Esophagus muscularis mucosa (tissue), 4 donors: Measurements from ENCODE around the gene PASK. TPM values are rescaled to one million over a fixed set of nuclear protein-coding genes. Genes with fewer than 3 reads are reported as not detected.

ENCODE experiments used
- DNase-seq: peaks from one replicate; pipeline ENCODE4 v3.0.0-alpha.2; 2017; ENCODE audit errors: extremely low spot score
- H3K27ac ChIP-seq, 4 donors: fragments of 200-600 bp; sonication (generic); replicated peaks in 1 of 4; 1 replicate in 3 of 4; 2 replicates in 1 of 4; pipeline ENCODE4 v1.5.1; 2016 to 2019; ENCODE audit warnings: mild to moderate bottlenecking in 1 of 4
- H3K27me3 ChIP-seq, 4 donors: fragments of 200-600 bp; sonication (generic); one replicate each; pipeline versions ENCODE4 v1.5.1 to v1.6.0; 2016 to 2019
- H3K36me3 ChIP-seq, 4 donors: fragments of 200-600 bp; sonication (generic); one replicate each; pipeline ENCODE4 v1.5.1; 2016 to 2019
- H3K4me1 ChIP-seq, 4 donors: fragments of 200-600 bp; sonication (generic); one replicate each; pipeline ENCODE4 v1.5.1; 2016 to 2019
- H3K4me3 ChIP-seq, 4 donors: fragments of 200-600 bp; sonication (generic); 1 replicate in 2 of 4; 2 replicates in 2 of 4; pipeline ENCODE4 v1.5.1; 2016 to 2019; ENCODE audit warnings: mild to moderate bottlenecking in 4 of 4, moderate library complexity in 1 of 4
- H3K9me3 ChIP-seq, 4 donors: fragments of 200-600 bp; sonication (generic); 1 replicate in 3 of 4; 2 replicates in 1 of 4; pipeline ENCODE4 v1.5.1; 2016 to 2019
- EP300 ChIP-seq: sonication (generic); formaldehyde crosslinking; IDR thresholded peaks from one replicate; pipeline ENCODE4 v1.6.1; 2017; ENCODE audit warnings: antibody characterized with exemption
- POLR2A ChIP-seq: fragments of 450-650 bp; IDR thresholded peaks from one replicate; pipeline ENCODE4 v1.6.1; 2017; ENCODE audit warnings: antibody characterized with exemption, moderate library complexity, mild to moderate bottlenecking, low read depth
- POLR2AphosphoS5 ChIP-seq, 2 donors: sonication (generic); formaldehyde crosslinking; IDR thresholded peaks; one replicate each; pipeline ENCODE4 v1.6.1; 2017; ENCODE audit warnings: antibody characterized with exemption in 2 of 2
- WGBS: methylation state at CpG from one replicate; pipeline ENCODE4 v1.1.5; 2018; 5-methylcytosine and 5-hydroxymethylcytosine counted together
- intact Hi-C: fragments of 100-400 bp; cut with DNase I; formaldehyde crosslinking; loops from one replicate; pipeline ENCODE4 v1.15.1; 2023
- total RNA-seq, 4 donors: library from RNA; depleted of rRNA; stranded (reverse); fragments of >200 nt; gene quantifications; one replicate each; pipeline versions ENCODE4 v1.1.0 to v1.2.1, GENCODE V29; 2016
- TF ChIP-seq, protein P1 (sequence below), 3 experiments: fragments of 200-600 bp in 2 of 3; fragments of 450-650 bp in 1 of 3; sonication (generic) in 2 of 3; IDR thresholded peaks; one replicate each; pipeline ENCODE4 v1.5.1; 2017 to 2019; ENCODE audit warnings: antibody characterized with exemption in 3 of 3, mild to moderate bottlenecking in 2 of 3, moderate library complexity in 1 of 3

Gene PASK
- total RNA-seq, 4 donors from 2014 or later: 1.5 to 3.3 (median 2.2) TPM

DNA sequence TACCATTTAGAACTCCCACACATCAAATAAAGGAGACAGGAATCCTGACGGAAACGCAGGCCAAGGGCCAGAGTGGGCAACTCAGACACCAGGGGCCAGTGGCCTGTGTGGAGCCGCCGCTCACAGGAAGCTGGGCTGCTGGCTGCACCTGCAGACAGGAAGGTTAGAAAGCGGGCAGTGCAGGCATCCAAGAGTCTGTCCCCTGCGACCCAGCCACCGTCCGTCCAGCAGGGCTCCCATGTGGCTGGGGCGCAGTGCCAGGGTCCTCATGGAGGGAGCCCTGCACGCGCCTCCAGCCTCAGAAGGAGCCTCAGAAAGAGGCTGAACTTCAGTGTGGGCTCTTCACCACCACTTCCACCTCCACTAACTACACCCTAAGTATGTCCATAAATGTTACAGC lies 36.7 kb upstream of the PASK start:
- H3K27ac ChIP-seq: no peak overlapping the region
- no peaks in the 10 kb centered on the region for H3K9me3 ChIP-seq
- DNase-seq: no peak
- peaks cover 7 to 28% (median 24%) of the 10 kb centered on the region in 4 donors for H3K36me3 ChIP-seq
- intact Hi-C loops: no loop called here
- H3K4me1 ChIP-seq: no peaks in the 10 kb centered on the region
- 93% methylated on average over 11 of the region's 11 CpGs for WGBS
- peaks cover 0 to 19% (median 0%) of the 10 kb centered on the region in 4 donors for H3K27me3 ChIP-seq
- TF ChIP-seq POLR2A (no peak), POLR2AphosphoS5 (IDR thresholded peaks at IDR 0.05) (no peak), EP300 (no peak)
- TF ChIP-seq, protein P1, sequence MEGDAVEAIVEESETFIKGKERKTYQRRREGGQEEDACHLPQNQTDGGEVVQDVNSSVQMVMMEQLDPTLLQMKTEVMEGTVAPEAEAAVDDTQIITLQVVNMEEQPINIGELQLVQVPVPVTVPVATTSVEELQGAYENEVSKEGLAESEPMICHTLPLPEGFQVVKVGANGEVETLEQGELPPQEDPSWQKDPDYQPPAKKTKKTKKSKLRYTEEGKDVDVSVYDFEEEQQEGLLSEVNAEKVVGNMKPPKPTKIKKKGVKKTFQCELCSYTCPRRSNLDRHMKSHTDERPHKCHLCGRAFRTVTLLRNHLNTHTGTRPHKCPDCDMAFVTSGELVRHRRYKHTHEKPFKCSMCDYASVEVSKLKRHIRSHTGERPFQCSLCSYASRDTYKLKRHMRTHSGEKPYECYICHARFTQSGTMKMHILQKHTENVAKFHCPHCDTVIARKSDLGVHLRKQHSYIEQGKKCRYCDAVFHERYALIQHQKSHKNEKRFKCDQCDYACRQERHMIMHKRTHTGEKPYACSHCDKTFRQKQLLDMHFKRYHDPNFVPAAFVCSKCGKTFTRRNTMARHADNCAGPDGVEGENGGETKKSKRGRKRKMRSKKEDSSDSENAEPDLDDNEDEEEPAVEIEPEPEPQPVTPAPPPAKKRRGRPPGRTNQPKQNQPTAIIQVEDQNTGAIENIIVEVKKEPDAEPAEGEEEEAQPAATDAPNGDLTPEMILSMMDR (IDR thresholded peaks at IDR 0.05): no peak
- H3K4me3 ChIP-seq: no peak overlapping the region

DNA sequence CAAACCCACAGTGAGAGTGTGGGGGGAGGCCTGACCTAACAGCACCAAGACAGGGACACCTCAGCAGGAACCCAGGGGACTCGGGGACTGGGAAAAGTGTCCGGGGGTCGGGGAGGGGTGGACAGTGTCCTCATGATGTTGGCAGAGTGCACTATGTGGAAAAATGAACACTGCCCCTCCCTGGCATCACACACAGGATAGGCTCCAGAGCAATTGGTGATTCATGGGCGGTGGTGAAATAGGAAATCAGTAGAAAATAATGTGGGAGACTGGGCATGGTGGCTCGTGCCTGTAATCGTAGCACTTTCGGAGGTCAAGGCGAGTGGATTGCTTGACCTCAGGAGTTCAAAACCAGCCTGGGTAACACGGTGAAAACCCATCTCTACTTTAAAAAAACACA lies 35.6 kb upstream of the PASK start:
- no peaks in the 10 kb centered on the region for H3K9me3 ChIP-seq
- H3K27ac ChIP-seq: no peak overlapping the region
- 83% methylated on average over 9 of the region's 9 CpGs for WGBS
- intact Hi-C loops: no loop called here
- peaks cover 0 to 6% (median 2%) of the 10 kb centered on the region in 4 donors for H3K4me1 ChIP-seq
- H3K27me3 ChIP-seq: peaks cover 0 to 19% (median 0%) of the 10 kb centered on the region in 4 donors
- TF ChIP-seq EP300: no peak
- TF ChIP-seq, protein P1 (IDR thresholded peaks at IDR 0.05): no peak
- no peak for TF ChIP-seq POLR2A
- no peak for TF ChIP-seq POLR2AphosphoS5 (IDR thresholded peaks at IDR 0.05)
- no peak for DNase-seq
- peaks cover 7 to 38% (median 25%) of the 10 kb centered on the region in 4 donors for H3K36me3 ChIP-seq
- no peak overlapping the region for H3K4me3 ChIP-seq

GRCh38 chr2:241183221-241183620 lies 33.9 kb upstream of the PASK start:
- H3K9me3 ChIP-seq: no peaks in the 10 kb centered on the region
- H3K4me3 ChIP-seq: no peak overlapping the region
- WGBS: 85% methylated on average over 9 of the region's 9 CpGs
- no peak overlapping the region for H3K27ac ChIP-seq
- peaks cover 0 to 11% (median 0%) of the 10 kb centered on the region in 4 donors for H3K27me3 ChIP-seq
- H3K4me1 ChIP-seq: peaks cover 0 to 6% (median 2%) of the 10 kb centered on the region in 4 donors
- no peak for DNase-seq
- intact Hi-C loops: no loop called here
- H3K36me3 ChIP-seq: peaks cover 12 to 54% (median 37%) of the 10 kb centered on the region in 4 donors
- TF ChIP-seq POLR2A (no peak), EP300 (no peak), POLR2AphosphoS5 (IDR thresholded peaks at IDR 0.05) (no peak)
- TF ChIP-seq, protein P1 (IDR thresholded peaks at IDR 0.05): no peak

GRCh38 chr2:241182531-241183133 lies 33.4 kb upstream of the PASK start:
- intact Hi-C loops: no loop called here
- WGBS: 93% methylated on average over 28 of the region's 28 CpGs
- DNase-seq: no peak
- H3K9me3 ChIP-seq: no peaks in the 10 kb centered on the region
- no peak for TF ChIP-seq POLR2AphosphoS5 (IDR thresholded peaks at IDR 0.05)
- TF ChIP-seq, protein P1 (IDR thresholded peaks at IDR 0.05): no peak
- TF ChIP-seq EP300: no peak
- TF ChIP-seq POLR2A: no peak
- H3K4me3 ChIP-seq: no peak overlapping the region
- peaks cover 0 to 6% (median 2%) of the 10 kb centered on the region in 4 donors for H3K4me1 ChIP-seq
- no peak overlapping the region for H3K27ac ChIP-seq
- H3K27me3 ChIP-seq: peaks cover 0 to 6% (median 0%) of the 10 kb centered on the region in 4 donors
- peaks cover 12 to 58% (median 42%) of the 10 kb centered on the region in 4 donors for H3K36me3 ChIP-seq

DNA sequence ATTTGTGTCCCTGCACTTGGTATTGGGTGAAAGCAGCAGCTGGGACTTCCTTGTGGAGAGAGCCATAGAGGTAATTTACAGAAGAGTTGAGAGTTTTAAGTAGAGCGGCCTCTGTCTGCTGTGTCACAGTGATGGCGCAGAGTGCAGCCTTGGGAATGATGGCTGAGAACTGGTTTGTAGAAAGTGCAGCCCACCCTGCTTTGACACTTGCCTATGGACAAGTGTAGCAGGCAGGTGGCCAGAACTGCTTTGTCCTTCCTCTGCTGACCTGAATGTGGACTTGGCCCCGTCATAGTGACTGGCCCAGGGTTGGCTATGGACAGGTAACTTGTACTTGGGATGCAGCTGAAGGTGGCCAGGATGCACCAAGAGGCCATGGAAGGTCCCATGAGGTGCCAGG lies 32.9 kb upstream of the PASK start:
- H3K27ac ChIP-seq: no peak overlapping the region
- intact Hi-C loops: no loop called here
- H3K4me1 ChIP-seq: peaks cover 0 to 6% (median 2%) of the 10 kb centered on the region in 4 donors
- peaks cover 0 to 5% (median 0%) of the 10 kb centered on the region in 4 donors for H3K27me3 ChIP-seq
- TF ChIP-seq POLR2AphosphoS5 (IDR thresholded peaks at IDR 0.05): no peak
- TF ChIP-seq POLR2A: no peak
- TF ChIP-seq, protein P1 (IDR thresholded peaks at IDR 0.05): no peak
- no peak for TF ChIP-seq EP300
- H3K9me3 ChIP-seq: no peaks in the 10 kb centered on the region
- DNase-seq: no peak
- no peak overlapping the region for H3K4me3 ChIP-seq
- 100% methylated on average over 1 of the region's 3 CpGs for WGBS
- H3K36me3 ChIP-seq: peaks cover 12 to 63% (median 46%) of the 10 kb centered on the region in 4 donors
